GM23338 (cell line): ENCODE data around the gene E4F1. TPM values are rescaled to one million over a fixed set of nuclear protein-coding genes. Genes with fewer than 3 reads are reported as not detected.

Experiments used
- CTCF ChIP-seq, 2 experiments: fragments of 200-600 bp in 1 of 2; sonication (generic) in 1 of 2; conservative IDR thresholded peaks; 2 replicates each; pipeline versions ENCODE4 v1.5.1 to v1.6.1; 2016 to 2017; ENCODE audit warnings: antibody characterized with exemption in 2 of 2, low read depth in 2 of 2, mild to moderate bottlenecking in 2 of 2, moderate library complexity in 1 of 2
- EZH2phosphoT487 ChIP-seq: fragments of 200-600 bp; sonication (generic); IDR thresholded peaks from one replicate; pipeline ENCODE4 v1.8.1; 2018; ENCODE audit warnings: antibody characterized with exemption; ENCODE audit not compliant: unreplicated experiment
- JUNB ChIP-seq: IDR thresholded peaks from one replicate; pipeline ENCODE4 v1.6.1; 2016; ENCODE audit warnings: antibody characterized with exemption; ENCODE audit not compliant: unreplicated experiment
- NANOG ChIP-seq: IDR thresholded peaks from 2 replicates; pipeline ENCODE4 v1.6.1; 2016; ENCODE audit warnings: antibody characterized with exemption, borderline replicate concordance
- POLR2AphosphoS5 ChIP-seq: IDR thresholded peaks from 2 replicates; pipeline ENCODE4 v1.6.1; 2016; ENCODE audit warnings: antibody characterized with exemption, low read depth
- STAT1 ChIP-seq: IDR thresholded peaks from one replicate; pipeline ENCODE4 v1.6.1; 2016; ENCODE audit warnings: antibody characterized with exemption; ENCODE audit not compliant: unreplicated experiment
- ZNF114 ChIP-seq: fragments of 250-450 bp; sonication (Bioruptor Pico); IDR thresholded peaks from 2 replicates; pipeline ENCODE4 v1.5.0; 2020; ENCODE audit warnings: mild to moderate bottlenecking, moderate library complexity
- ZNF331 ChIP-seq: fragments of 250-450 bp; sonication (Bioruptor Pico); IDR thresholded peaks from 2 replicates; pipeline ENCODE4 v1.5.0; 2020; ENCODE audit warnings: low read depth, mild to moderate bottlenecking, moderate library complexity
- ZNF462 ChIP-seq: fragments of 250-450 bp; sonication (Bioruptor Pico); IDR thresholded peaks from 2 replicates; pipeline ENCODE4 v1.5.0; 2020; ENCODE audit warnings: mild to moderate bottlenecking, moderate library complexity
- polyA plus RNA-seq: library from polyadenylated mRNA; unstranded; fragments of >200 nt; fragmentation: Nextera tagmentation; extraction: Ambion mirVana; gene quantifications from 2 replicates; pipeline ENCODE4 v1.2.1, GENCODE V29; 2016
- total RNA-seq: library from RNA; depleted of rRNA; stranded (reverse); fragments of >200 nt; shearing (Covaris generic); gene quantifications from 2 replicates; pipeline ENCODE4 v1.2.3, GENCODE V29; 2014

The E4F1 gene
- total and polyA plus RNA-seq, 2 experiments from 2014 or later, result 22.6 to 45.5 TPM

- TF ChIP-seq ZNF462 (CRISPR knock-in tag), result no peak
- no peak for TF ChIP-seq NANOG
- TF ChIP-seq ZNF331 (CRISPR knock-in tag), result no peak
- TF ChIP-seq CTCF (conservative IDR thresholded peaks at IDR 0.05; ENCODE audit: low read depth in 2 of 2), result no peak
- no peak for TF ChIP-seq EZH2phosphoT487
- TF ChIP-seq JUNB, result no peak
- TF ChIP-seq STAT1, result no peak
- no peak for TF ChIP-seq ZNF114 (CRISPR knock-in tag)
- no peak for TF ChIP-seq POLR2AphosphoS5
Measured at GRCh38 chr16:2190659-2191445, 32.5 kb upstream of the E4F1 start (continued).
